Inflammatory macrophage treated with lipopolysaccharide for 4 hours (primary cell): Measurements from ENCODE around the gene ZNF33A.
"Not testable (repeated sequence)": the region's sequence is repeated elsewhere in the genome, so short reads cannot be mapped to it uniquely, and the experiment has no call there.

Source experiments
- DNase-seq: peaks from one replicate; pipeline ENCODE4 v3.0.0-alpha.2; 2020

The ZNF33A gene

GRCh38 chr10:38047666-38048065 lies 37.2 kb downstream of the ZNF33A start:
- DNase-seq: no peak

DNA sequence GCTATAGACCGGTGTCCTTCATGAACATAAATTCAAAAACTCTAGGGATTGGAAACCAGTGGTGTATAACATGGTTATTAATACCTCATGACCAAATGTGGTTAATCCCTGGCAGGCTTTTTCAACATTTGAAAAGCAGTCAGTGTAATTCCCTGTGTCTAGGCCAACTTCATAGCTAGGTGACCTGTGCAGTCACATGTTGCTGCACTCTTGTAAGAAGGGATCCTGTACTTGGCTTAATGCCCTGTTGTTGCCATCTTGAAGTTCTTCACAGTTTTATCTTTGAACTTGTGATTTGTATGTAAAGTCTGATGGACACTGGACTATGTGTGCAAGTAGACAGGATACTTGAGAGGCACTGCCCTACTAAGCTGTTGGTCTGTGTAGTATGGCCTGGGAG lies 39.7 kb downstream of the ZNF33A start:
- DNase-seq: no peak

DNA sequence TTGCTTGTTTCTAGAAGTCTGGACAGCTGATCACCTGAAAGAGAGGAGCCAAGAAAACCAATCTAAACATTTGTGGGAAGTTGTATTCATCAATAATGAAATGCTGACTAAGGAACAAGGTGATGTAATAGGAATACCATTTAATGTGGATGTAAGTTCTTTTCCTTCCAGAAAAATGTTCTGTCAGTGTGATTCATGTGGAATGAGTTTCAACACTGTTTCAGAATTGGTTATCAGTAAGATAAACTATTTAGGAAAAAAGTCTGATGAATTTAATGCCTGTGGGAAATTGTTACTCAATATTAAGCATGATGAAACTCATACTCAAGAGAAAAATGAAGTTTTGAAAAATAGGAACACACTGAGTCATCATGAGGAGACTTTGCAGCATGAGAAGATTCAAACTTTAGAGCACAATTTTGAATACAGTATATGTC lies 43.9 kb downstream of the ZNF33A start:
- DNase-seq: peak; percentile 52

DNA sequence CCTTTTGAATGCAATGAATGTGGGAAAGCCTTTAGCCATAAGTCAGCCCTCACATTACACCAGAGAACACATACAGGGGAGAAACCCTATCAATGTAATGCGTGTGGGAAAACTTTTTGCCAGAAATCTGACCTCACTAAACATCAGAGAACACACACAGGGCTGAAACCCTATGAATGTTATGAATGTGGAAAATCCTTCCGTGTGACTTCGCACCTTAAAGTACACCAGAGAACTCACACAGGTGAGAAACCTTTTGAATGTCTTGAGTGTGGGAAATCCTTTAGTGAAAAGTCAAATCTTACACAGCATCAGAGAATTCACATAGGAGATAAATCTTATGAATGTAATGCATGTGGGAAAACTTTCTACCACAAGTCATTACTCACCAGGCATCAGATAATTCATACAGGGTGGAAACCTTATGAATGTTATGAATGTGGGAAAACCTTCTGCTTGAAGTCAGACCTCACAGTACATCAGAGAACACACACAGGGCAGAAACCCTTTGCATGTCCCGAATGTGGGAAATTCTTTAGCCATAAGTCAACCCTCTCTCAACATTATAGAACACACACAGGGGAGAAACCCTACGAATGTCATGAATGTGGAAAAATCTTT lies 44.9 kb downstream of the ZNF33A start:
- DNase-seq: not testable (repeated sequence)

GRCh38 chr10:38069663-38070062 lies 59.2 kb downstream of the ZNF33A start:
- not testable (repeated sequence) for DNase-seq

- no peak for DNase-seq
Observed at GRCh38 chr10:38070501-38070900, 60.0 kb downstream of the ZNF33A start.

DNA sequence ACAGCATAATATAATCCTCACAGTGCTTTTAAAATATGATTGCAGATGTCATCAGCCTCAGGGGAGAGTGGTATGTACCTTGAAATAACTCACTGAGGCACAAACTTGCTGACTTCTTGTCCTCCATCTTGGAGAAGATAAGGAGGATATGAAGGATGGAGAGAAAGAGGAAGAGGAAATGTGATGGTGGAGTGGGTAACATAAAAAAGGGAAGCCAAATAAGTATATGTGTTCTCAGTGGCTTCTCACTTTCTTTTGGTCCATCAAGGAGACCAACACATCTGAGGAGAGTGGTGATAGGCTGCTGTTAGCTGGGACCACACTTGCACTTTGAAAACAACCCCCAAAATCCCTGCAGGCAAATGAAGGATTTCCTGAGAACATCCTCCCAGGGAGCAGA lies 62.1 kb downstream of the ZNF33A start:
- no peak for DNase-seq

DNA sequence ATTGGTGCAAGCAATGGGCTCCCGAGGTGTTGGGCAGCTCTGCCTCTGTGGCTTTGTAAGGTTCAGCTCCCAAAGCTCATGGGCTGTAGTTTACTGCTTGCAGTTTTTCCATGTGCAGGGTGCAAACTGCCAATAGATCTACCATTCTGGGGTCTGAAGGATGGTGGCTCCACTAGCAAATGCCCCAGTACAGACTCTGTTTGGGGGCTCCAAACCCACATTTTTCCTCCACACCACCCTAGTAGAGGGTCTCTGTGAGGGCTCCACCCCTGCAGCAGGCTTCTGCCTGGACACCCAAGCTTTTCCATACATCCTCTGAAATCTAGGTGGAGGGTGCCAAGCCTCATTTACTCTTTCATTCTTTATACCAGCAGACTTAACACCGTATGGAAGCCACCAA lies 66.2 kb downstream of the ZNF33A start:
- no peak for DNase-seq

DNA sequence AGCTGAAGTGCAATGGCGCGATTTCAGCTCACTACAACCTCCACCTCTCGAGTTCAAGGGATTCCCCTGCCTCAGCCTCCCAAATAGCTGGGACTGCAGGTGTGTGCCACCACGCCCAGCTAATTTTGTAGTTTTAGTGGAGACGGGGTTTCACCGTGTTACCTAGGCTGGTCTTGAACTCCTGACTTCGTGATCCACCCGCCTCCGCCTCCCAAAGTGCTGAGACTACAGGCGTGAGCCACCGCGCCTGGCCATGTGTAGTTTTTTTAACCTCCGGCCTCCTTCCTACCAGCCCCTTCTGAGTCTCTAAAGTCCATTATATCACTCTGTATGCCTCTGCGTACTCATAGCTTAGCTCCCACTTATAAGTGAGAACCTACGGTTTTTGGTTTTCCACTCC lies 82.8 kb downstream of the ZNF33A start:
- DNase-seq: not testable (repeated sequence)

GRCh38 chr10:38093816-38094157 lies 83.3 kb downstream of the ZNF33A start:
- no peak for DNase-seq

DNA sequence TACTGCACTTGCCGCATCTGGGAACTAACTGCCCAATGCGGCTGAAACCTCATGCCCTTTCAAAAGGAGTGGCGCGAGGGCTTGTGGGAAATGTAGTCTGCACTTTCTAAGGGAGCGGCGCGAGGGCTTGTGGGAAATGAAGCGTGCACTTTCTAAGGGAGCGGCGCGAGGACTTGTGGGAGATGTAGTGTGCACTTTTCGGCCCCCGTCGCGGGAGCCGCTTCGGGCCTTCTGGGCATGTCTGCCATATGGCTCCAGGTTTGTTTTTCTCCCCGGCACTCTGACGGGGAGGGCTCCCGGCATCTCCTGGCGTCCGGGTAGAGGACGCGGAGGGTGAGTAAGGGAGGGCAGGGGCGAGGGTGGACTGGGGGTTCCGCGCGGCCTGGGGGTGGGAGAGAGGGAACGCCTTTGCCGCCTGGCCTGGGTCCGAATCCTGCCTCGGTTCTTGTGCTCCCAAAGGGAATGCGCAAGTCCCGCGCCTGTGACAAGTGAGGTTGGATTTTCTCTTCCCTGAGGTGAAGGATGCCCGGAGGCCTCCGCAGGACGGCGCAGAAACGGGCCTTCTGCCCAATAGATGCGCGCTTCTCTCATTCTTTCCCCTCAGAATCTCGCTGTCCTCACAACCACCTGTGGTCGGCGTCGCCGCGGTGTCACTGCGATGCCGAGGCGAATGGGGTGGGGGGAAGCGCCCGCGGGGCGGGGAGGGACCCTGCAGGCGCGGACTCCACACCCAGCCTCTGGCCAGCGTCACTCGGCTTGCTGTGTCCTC lies 83.9 kb downstream of the ZNF33A start, which contains the start of gene ZNF37A:
Gene ZNF37A, plus strand, starts transcription at position 180 of the 769 bp plus-strand sequence. CDS start 2,281 bp downstream, outside the sequence.
- peak; percentile 98 for DNase-seq

DNA sequence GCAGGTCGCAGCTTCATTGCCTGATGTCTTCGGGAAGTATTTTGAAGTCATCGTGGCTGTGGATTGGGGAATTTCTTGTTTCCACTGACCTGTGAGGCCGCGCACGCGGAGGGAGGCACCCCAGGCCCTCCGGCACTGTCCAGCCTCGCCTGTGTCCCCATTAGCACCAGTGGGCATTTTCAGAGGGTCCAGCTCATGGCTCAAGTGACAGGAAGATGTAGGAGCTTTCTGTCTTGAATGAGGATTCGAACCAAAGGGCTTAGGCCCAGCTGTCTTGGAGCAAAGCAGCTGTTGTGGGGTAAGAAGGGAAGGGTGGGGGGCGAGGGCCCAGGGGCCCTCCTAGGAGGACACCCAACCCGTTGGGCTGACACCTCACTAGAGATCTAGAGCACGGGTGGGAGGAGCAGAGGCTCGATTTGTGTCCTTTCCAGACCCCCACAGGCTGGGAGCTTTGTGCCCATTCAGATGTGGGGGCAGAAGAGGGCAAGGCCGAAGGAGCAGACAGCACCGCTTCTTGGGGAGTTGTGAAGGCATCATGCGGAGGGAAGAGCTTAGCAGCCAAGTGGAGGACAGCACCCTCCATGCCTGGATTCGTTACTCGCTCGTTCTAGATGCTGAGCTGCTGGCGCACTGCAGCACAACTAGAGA lies 84.6 kb downstream of the ZNF33A start:
- no peak for DNase-seq

DNA sequence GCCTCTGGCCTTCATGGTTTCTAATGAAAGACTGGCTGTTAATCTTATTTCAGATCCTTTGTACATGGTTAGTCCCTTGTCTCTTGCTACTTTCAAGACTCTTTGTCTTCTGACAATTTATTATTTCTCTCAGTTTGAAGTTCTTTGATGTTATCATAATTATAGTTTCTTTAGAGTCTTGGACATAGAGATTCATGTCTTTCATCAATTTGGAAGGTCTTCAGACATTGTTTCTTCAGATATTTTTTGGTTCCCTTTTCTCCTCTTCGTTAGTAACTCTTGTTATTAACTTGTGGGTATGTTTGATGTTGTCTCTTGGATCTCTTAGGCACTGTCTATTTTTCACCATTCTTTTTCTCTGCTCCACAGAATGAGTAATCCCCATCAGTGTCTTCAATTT lies 92.4 kb downstream of the ZNF33A start:
- DNase-seq: no peak

DNA sequence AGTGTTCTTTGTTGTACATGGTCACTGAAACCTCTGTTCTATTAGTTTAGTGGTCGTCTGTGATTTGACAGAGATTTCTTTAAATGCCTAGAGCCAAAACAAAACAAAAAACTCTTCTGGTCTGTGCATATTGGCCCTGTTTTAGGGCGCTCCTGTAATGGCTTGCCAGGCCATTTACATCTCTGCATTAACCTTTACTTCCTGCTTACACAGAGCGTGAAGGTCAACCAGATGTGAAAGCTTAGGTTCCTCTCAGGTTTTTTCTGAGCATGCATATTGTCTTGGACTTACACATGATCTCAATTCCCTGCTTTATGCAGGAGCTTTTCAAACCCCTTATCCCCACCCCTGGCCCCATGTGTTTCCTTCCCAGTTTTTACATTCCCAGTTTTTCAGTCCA lies 93.3 kb downstream of the ZNF33A start:
- no peak for DNase-seq

DNA sequence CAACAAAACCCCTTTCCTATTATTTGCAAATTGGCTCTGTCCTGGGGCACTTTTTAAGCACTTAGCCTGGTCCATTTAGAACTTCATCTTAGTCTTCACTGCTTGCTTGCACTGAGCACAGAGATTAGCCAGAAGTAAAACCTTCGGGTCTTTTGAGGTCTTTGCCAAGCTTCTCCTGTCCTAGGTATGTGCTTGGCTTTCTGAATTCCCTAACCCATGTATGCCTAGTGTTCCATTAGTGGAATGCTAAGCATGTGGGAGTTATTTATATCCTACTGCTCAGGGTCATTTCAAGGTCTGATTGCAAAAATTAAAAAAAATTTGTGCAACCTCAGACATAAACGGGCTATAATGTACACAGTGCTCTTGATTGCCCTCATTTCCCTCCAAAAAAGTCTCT lies 101.7 kb downstream of the ZNF33A start:
- no peak for DNase-seq
